OCI-LY1 (cell line): ENCODE measurements around the gene CFAP97D1.

Experiments used
- H2AFZ ChIP-seq: fragments of 200-600 bp; sonication (generic), shearing (Covaris generic); 2 replicates; pipeline ENCODE4 v1.6.0; 2014; ENCODE audit warnings: antibody characterized with exemption, mild to moderate bottlenecking, low read length
- H3F3A ChIP-seq: fragments of 200-600 bp; sonication (generic), shearing (Covaris generic); 2 replicates; pipeline ENCODE4 v1.6.0; 2014; ENCODE audit warnings: mild to moderate bottlenecking, antibody characterized with exemption, low read length, moderate library complexity; ENCODE audit not compliant: insufficient read depth
- H3K27ac ChIP-seq: fragments of 200-600 bp; sonication (generic); 2 replicates; pipeline ENCODE4 v1.5.1; 2014; ENCODE audit warnings: low read length, mixed run types, mild to moderate bottlenecking, low read depth; ENCODE audit not compliant: poor library complexity, severe bottlenecking
- H3K27me3 ChIP-seq: fragments of 200-600 bp; sonication (generic); 2 replicates; pipeline ENCODE4 v1.6.0; 2014; ENCODE audit warnings: antibody characterized with exemption, mild to moderate bottlenecking, low read length, moderate library complexity; ENCODE audit not compliant: insufficient read depth
- H3K36me3 ChIP-seq: fragments of 200-600 bp; sonication (generic); 2 replicates; pipeline ENCODE4 v1.6.1; 2014; ENCODE audit warnings: mild to moderate bottlenecking, antibody characterized with exemption, low read length, moderate library complexity, mixed read lengths; ENCODE audit not compliant: insufficient read depth
- H3K4me1 ChIP-seq: fragments of 200-600 bp; sonication (generic); 2 replicates; pipeline ENCODE4 v1.5.1; 2014; ENCODE audit warnings: mild to moderate bottlenecking, low read length, moderate library complexity; ENCODE audit not compliant: insufficient read depth, severe bottlenecking
- H3K4me2 ChIP-seq: fragments of 200-600 bp; sonication (generic), shearing (Covaris generic); 2 replicates; pipeline ENCODE4 v1.6.1; 2014; ENCODE audit warnings: low read length
- H3K4me3 ChIP-seq: fragments of 200-600 bp; sonication (generic); 2 replicates; pipeline ENCODE4 v1.5.1; 2014; ENCODE audit warnings: low read length, low read depth, mild to moderate bottlenecking, mixed read lengths; ENCODE audit not compliant: poor library complexity, severe bottlenecking
- H3K79me2 ChIP-seq: fragments of 200-600 bp; shearing (Covaris generic); 2 replicates; pipeline ENCODE4 v1.6.1; 2016; ENCODE audit warnings: mixed run types, low read length, mixed read lengths; ENCODE audit not compliant: insufficient read depth
- H3K9ac ChIP-seq: fragments of 200-600 bp; sonication (generic), shearing (Covaris generic); 2 replicates; pipeline ENCODE4 v1.6.1; 2014; ENCODE audit warnings: mild to moderate bottlenecking, low read length, mixed read lengths
- H3K9me2 ChIP-seq: fragments of 200-600 bp; sonication (generic), shearing (Covaris generic); 2 replicates; pipeline ENCODE4 v1.6.1; 2014; ENCODE audit warnings: low read depth, mild to moderate bottlenecking, low read length, mixed read lengths
- H3K9me3 ChIP-seq: fragments of 200-600 bp; shearing (Covaris generic); 2 replicates; pipeline ENCODE4 v1.6.1; 2014; ENCODE audit warnings: low read length, mixed read lengths
- H4K20me1 ChIP-seq: fragments of 200-600 bp; sonication (generic), shearing (Covaris generic); 2 replicates; pipeline ENCODE4 v1.6.0; 2016; ENCODE audit warnings: mild to moderate bottlenecking, low read length; ENCODE audit not compliant: insufficient read depth
- CTCF ChIP-seq: fragments of 200-600 bp; sonication (generic), shearing (Covaris generic); IDR thresholded peaks from 2 replicates; pipeline ENCODE4 v1.5.1; 2017; ENCODE audit warnings: mild to moderate bottlenecking, antibody characterized with exemption, low read length, moderate library complexity, mixed read lengths
- EZH2 ChIP-seq: fragments of 200-600 bp; sonication (generic), shearing (Covaris generic); IDR thresholded peaks from 2 replicates; pipeline ENCODE4 v1.8.0; 2017; ENCODE audit warnings: borderline replicate concordance, mixed run types, mild to moderate bottlenecking, antibody characterized with exemption, low read length, moderate library complexity, mixed read lengths

CFAP97D1 gene

GRCh38 chr17:43778337-43779144 lies 1.7 kb upstream of the CFAP97D1 start, which contains the start of gene DUSP3:
Gene DUSP3 (minus strand): TSS chr17:43778977. CDS start chr17:43778924, 53 bp downstream.
- Histone ChIP-seq H3K9me3 (no peaks in the 10 kb centered on the region), H3K4me3 (peak within 1 kb of the TSS; percentile 94), H2AFZ (peak within 1 kb of the TSS; percentile 75), H4K20me1 (no peaks in the 10 kb centered on the region), H3K27ac (no peak within 1 kb of the TSS), H3K4me2 (peak within 1 kb of the TSS; percentile 76), H3K36me3 (peaks cover 8% of the 10 kb centered on the region; the same call in 1 of the 2 replicates), H3K4me1 (peaks cover 10% of the 10 kb centered on the region), H3K79me2 (no peaks in the 10 kb centered on the region), H3K27me3 (peaks cover 8% of the 10 kb centered on the region; the same call in 1 of the 2 replicates), H3K9me2 (no peaks in the 10 kb centered on the region), H3K9ac (peak within 1 kb of the TSS; percentile 90), H3F3A (no peaks in the 10 kb centered on the region)
- no peak for TF ChIP-seq EZH2
- no peak for TF ChIP-seq CTCF

- Histone ChIP-seq H3K36me3 (peaks cover 3% of the 10 kb centered on the region; the same call in 1 of the 2 replicates), H3F3A (no peaks in the 10 kb centered on the region), H2AFZ (no peak overlapping the region), H3K4me1 (peaks cover 10% of the 10 kb centered on the region), H3K9me2 (no peaks in the 10 kb centered on the region), H3K79me2 (no peaks in the 10 kb centered on the region), H4K20me1 (no peaks in the 10 kb centered on the region), H3K27me3 (peaks cover 8% of the 10 kb centered on the region; the same call in 1 of the 2 replicates), H3K9me3 (no peaks in the 10 kb centered on the region), H3K4me2 (peak overlapping the region; percentile 70), H3K4me3 (peak overlapping the region; percentile 94), H3K27ac (no peak overlapping the region), H3K9ac (peak overlapping the region; percentile 28)
- TF ChIP-seq EZH2 (no peak), CTCF (peak; percentile 46)
Observed at GRCh38 chr17:43779145-43780125, 800 bp upstream of the CFAP97D1 start.

- no peaks in the 10 kb centered on the region for H3K79me2 ChIP-seq
- H3K4me2 ChIP-seq: no peak overlapping the region
- H3F3A ChIP-seq: no peaks in the 10 kb centered on the region
- no peaks in the 10 kb centered on the region for H4K20me1 ChIP-seq
- no peaks in the 10 kb centered on the region for H3K9me3 ChIP-seq
- TF ChIP-seq CTCF (no peak), EZH2 (no peak)
- H3K9me2 ChIP-seq: no peaks in the 10 kb centered on the region
- H3K4me1 ChIP-seq: peaks cover 8% of the 10 kb centered on the region
- H3K27ac ChIP-seq: no peak overlapping the region
- H2AFZ ChIP-seq: no peak overlapping the region
- H3K27me3 ChIP-seq: peaks cover 8% of the 10 kb centered on the region
- no peaks in the 10 kb centered on the region for H3K36me3 ChIP-seq
- H3K9ac ChIP-seq: no peak overlapping the region
- no peak overlapping the region for H3K4me3 ChIP-seq
Observed at GRCh38 chr17:43782913-43783680, 2.9 kb downstream of the CFAP97D1 start.
